HG03135 (cell line): ENCODE results near the gene MAP3K10.

Experiments
- ATAC-seq: cut with Tn5 transposase; IDR thresholded peaks from one replicate; pipeline ENCODE4 v1.9.1; 2021; ENCODE audit warnings: mild to moderate bottlenecking, moderate library complexity; ENCODE audit not compliant: unreplicated experiment

MAP3K10 gene

GRCh38 chr19:40246292-40247073, 55.3 kb downstream of the MAP3K10 start:
- no peak for ATAC-seq

GRCh38 chr19:40247178-40247577, 56.0 kb downstream of the MAP3K10 start:
- ATAC-seq = no peak

GRCh38 chr19:40247735-40248262, 56.6 kb downstream of the MAP3K10 start:
- ATAC-seq = no peak

- no peak for ATAC-seq
Observed at GRCh38 chr19:40249201-40249600, 58.0 kb downstream of the MAP3K10 start.

- no peak for ATAC-seq
Observed at GRCh38 chr19:40249781-40250180, 58.6 kb downstream of the MAP3K10 start.

GRCh38 chr19:40251244-40251643, 60.0 kb downstream of the MAP3K10 start:
- ATAC-seq = no peak

- no peak for ATAC-seq
Observed at GRCh38 chr19:40251991-40252390, 60.8 kb downstream of the MAP3K10 start.

GRCh38 chr19:40252395-40252794, 61.2 kb downstream of the MAP3K10 start:
- no peak for ATAC-seq

- no peak for ATAC-seq
Observed at GRCh38 chr19:40253611-40254092, 62.4 kb downstream of the MAP3K10 start.

GRCh38 chr19:40254714-40255418, 63.6 kb downstream of the MAP3K10 start:
- no peak for ATAC-seq

GRCh38 chr19:40255619-40256166, 64.5 kb downstream of the MAP3K10 start:
- no peak for ATAC-seq

- no peak for ATAC-seq
Observed at GRCh38 chr19:40256512-40256911, 65.3 kb downstream of the MAP3K10 start.

- ATAC-seq = no peak
Observed at GRCh38 chr19:40257096-40257517, 65.9 kb downstream of the MAP3K10 start.

- no peak for ATAC-seq
Observed at GRCh38 chr19:40261631-40262030, 70.4 kb downstream of the MAP3K10 start.

GRCh38 chr19:40262422-40262821, 71.2 kb downstream of the MAP3K10 start:
- no peak for ATAC-seq

GRCh38 chr19:40263440-40264313, 72.5 kb downstream of the MAP3K10 start:
- ATAC-seq = no peak

GRCh38 chr19:40264314-40265054, 73.3 kb downstream of the MAP3K10 start:
- no peak for ATAC-seq
